ENCODE results near the gene C1orf105.
"Not testable (repeated sequence)": the region's sequence is repeated elsewhere in the genome, so short reads cannot be mapped to it uniquely, and the experiment has no call there.

The C1orf105 gene

GRCh38 chr1:172420385-172420784 lies at the start of gene C1orf105:
Gene C1orf105 (plus strand): TSS chr1:172420685. CDS start chr1:172420886, 201 bp downstream.
- H3K4me3 ChIP-seq (ENCODE audit: low read depth, low read length): no peak within 1 kb of the TSS
- TF ChIP-seq CTCF (IDR thresholded peaks at IDR 0.05; ENCODE audit: insufficient read depth, low read length, missing control alignments): no peak
- no peak for DNase-seq (ENCODE audit: low read depth, low spot score)
- ChIA-PET POLR2A (no interaction called here), CTCF (interaction anchor here (0.8 to 1.3 kb wide), 7 partner anchors 8 to 418 kb away, joined by 3 to 4 read pairs (median 3); no protein-coding TSS in a partner anchor)

GRCh38 chr1:172371646-172372045 lies 48.8 kb upstream of the C1orf105 start:
- H3K4me3 ChIP-seq (ENCODE audit: low read depth, low read length); POLR2A ChIA-PET; DNase-seq (ENCODE audit: low read depth, low spot score): not testable (repeated sequence)
- CTCF ChIA-PET: interaction anchor here (0.9 to 1.2 kb wide), 2 partner anchors 12 to 370 kb away, joined by 3 read pairs; no protein-coding TSS in a partner anchor

GRCh38 chr1:172373864-172374263 lies 46.6 kb upstream of the C1orf105 start:
- ChIA-PET CTCF (interaction anchor here (1.3 to 1.4 kb wide), 2 partner anchors 27 to 372 kb away, joined by 4 to 8 read pairs; no protein-coding TSS in a partner anchor), POLR2A (no interaction called here)
- no peak for DNase-seq (ENCODE audit: low read depth, low spot score)
- no peak overlapping the region for H3K4me3 ChIP-seq (ENCODE audit: low read depth, low read length)
- no peak for TF ChIP-seq CTCF (IDR thresholded peaks at IDR 0.05; ENCODE audit: insufficient read depth, low read length, missing control alignments)

- ChIA-PET POLR2A (no interaction called here), CTCF (interaction anchor here (1.3 kb wide), 1 partner anchor 25 kb away, joined by 4 read pairs; no protein-coding TSS in a partner anchor)
- no peak overlapping the region for H3K4me3 ChIP-seq (ENCODE audit: low read depth, low read length)
- TF ChIP-seq CTCF (IDR thresholded peaks at IDR 0.05; ENCODE audit: insufficient read depth, low read length, missing control alignments): no peak
- no peak for DNase-seq (ENCODE audit: low read depth, low spot score)
Measured at GRCh38 chr1:172375211-172375631, 45.3 kb upstream of the C1orf105 start.

- no peak overlapping the region for H3K4me3 ChIP-seq (ENCODE audit: low read depth, low read length)
- no peak for TF ChIP-seq CTCF (IDR thresholded peaks at IDR 0.05; ENCODE audit: insufficient read depth, low read length, missing control alignments)
- ChIA-PET CTCF (interaction anchor here (0.8 to 2.3 kb wide), 4 partner anchors 8 to 335 kb away, joined by 3 to 7 read pairs (median 3); no protein-coding TSS in a partner anchor), POLR2A (no interaction called here)
- DNase-seq (ENCODE audit: low read depth, low spot score): no peak
Measured at GRCh38 chr1:172376431-172376830, 44.1 kb upstream of the C1orf105 start.

- DNase-seq (ENCODE audit: low read depth, low spot score): no peak
- H3K4me3 ChIP-seq (ENCODE audit: low read depth, low read length): no peak overlapping the region
- ChIA-PET CTCF (interaction anchor here (2.3 kb wide), 1 partner anchor 18 kb away, joined by 7 read pairs; no protein-coding TSS in a partner anchor), POLR2A (no interaction called here)
- TF ChIP-seq CTCF (IDR thresholded peaks at IDR 0.05; ENCODE audit: insufficient read depth, low read length, missing control alignments): no peak
Measured at GRCh38 chr1:172377565-172377964, 42.9 kb upstream of the C1orf105 start.

All from AG04449 (cell line).